Adrenal gland (tissue), 12 donors: ENCODE measurements around the gene FAM193B. TPM values are rescaled to one million over a fixed set of nuclear protein-coding genes. Genes with fewer than 3 reads are reported as not detected.

Experiments used
- DNase-seq, 7 donors: peaks; one replicate each; pipeline ENCODE4 v3.0.0-alpha.2; 2019 to 2020
- H3K27ac ChIP-seq, 5 donors: fragments of 200-600 bp; sonication (generic) in 4 of 5; 1 replicate in 3 of 5; 2 replicates in 2 of 5; pipeline versions ENCODE4 v1.5.1 to v1.8.0; 2016 to 2020; ENCODE audit warnings: mild to moderate bottlenecking in 1 of 5
- H3K27me3 ChIP-seq: fragments of 200-600 bp; 2 replicates; pipeline ENCODE4 v1.8.0; 2021
- H3K36me3 ChIP-seq, 2 donors: fragments of 200-600 bp; replicated peaks in 1 of 2; 1 replicate in 1 of 2; 2 replicates in 1 of 2; pipeline versions ENCODE4 v1.5.1 to v1.8.0; 2018 to 2022
- H3K4me1 ChIP-seq, 2 donors: fragments of 200-600 bp; replicated peaks in 1 of 2; 1 replicate in 1 of 2; 2 replicates in 1 of 2; pipeline versions ENCODE4 v1.5.1 to v1.8.0; 2018 to 2021
- H3K4me3 ChIP-seq, 4 donors: fragments of 200-600 bp; sonication (generic) in 3 of 4; one replicate each; pipeline ENCODE4 v1.5.1; 2016 to 2018
- H3K9me3 ChIP-seq, 3 donors: fragments of 200-600 bp; sonication (generic) in 1 of 3; replicated peaks in 1 of 3; 1 replicate in 2 of 3; 2 replicates in 1 of 3; pipeline versions ENCODE4 v1.5.1 to v1.8.0; 2016 to 2021
- POLR2A ChIP-seq, 2 donors: fragments of 450-650 bp; IDR thresholded peaks; one replicate each; pipeline ENCODE4 v1.6.1; 2017; ENCODE audit warnings: antibody characterized with exemption in 2 of 2, mild to moderate bottlenecking in 2 of 2, moderate library complexity in 1 of 2
- WGBS, 4 donors: extraction: QIAGEN DNeasy Blood & Tissue Kit in 2 of 4; methylation state at CpG; one replicate each; pipeline versions ENCODE4 v1.1.5 to v1.1.7; 2013 to 2017; 5-methylcytosine and 5-hydroxymethylcytosine counted together
- intact Hi-C, 2 donors: fragments of 100-400 bp; cut with DNase I; formaldehyde crosslinking; loops; one replicate each; pipeline versions ENCODE4 v1.14.1 to v1.15.0; 2022 to 2023
- polyA plus RNA-seq, 3 donors: library from polyadenylated mRNA; stranded (reverse); fragments of 200-250 nt in 2 of 3; fragments of 350-450 nt in 1 of 3; fragmentation: Illumina TruSeq in 1 of 3; extraction: RNeasy Lipid Tissue Mini Kit (QIAGEN cat#74804) in 1 of 3; gene quantifications; one replicate each; pipeline ENCODE4 v1.2.3, GENCODE V29; 2013 to 2014
- total RNA-seq, 9 donors: library from RNA; depleted of rRNA in 4 of 9; stranded (reverse); fragments of >200 nt in 4 of 9; fragments of 120-200 nt in 1 of 9; fragmentation: NEBNext Ultra II Directional in 1 of 9; extraction: Animal tissue kit (Norgen Biotek cat#: 25700) in 1 of 9; gene quantifications; one replicate each; pipeline versions ENCODE4 v1.1.0 to v1.2.4, GENCODE V29; 2013 to 2023
- TF ChIP-seq, protein P1 (sequence below), 6 experiments: fragments of 450-650 bp in 4 of 6; fragments of 200-600 bp in 2 of 6; sonication (generic) in 1 of 6; IDR thresholded peaks; 1 replicate in 5 of 6; 2 replicates in 1 of 6; pipeline versions ENCODE4 v1.5.1 to v1.8.0; 2016 to 2021; ENCODE audit warnings: antibody characterized with exemption in 6 of 6, mild to moderate bottlenecking in 2 of 6, moderate library complexity in 1 of 6
- donor health status: healthy with polysubstance abuse.
- donor health status: Bipolar disorder and iron deficiency.
- donor health status: DM: yes; HTN: yes; CAD: no.
- donor health status: DM: no; HTN: no; CAD: no.
- donor health status: DM: no; HTN: no; CAD: no.
- donor health status: DM: yes; HTN: yes; CAD: no.

Gene FAM193B
- total and polyA plus RNA-seq, 12 donors = 18.4 to 851 (median 44.0) TPM

DNA sequence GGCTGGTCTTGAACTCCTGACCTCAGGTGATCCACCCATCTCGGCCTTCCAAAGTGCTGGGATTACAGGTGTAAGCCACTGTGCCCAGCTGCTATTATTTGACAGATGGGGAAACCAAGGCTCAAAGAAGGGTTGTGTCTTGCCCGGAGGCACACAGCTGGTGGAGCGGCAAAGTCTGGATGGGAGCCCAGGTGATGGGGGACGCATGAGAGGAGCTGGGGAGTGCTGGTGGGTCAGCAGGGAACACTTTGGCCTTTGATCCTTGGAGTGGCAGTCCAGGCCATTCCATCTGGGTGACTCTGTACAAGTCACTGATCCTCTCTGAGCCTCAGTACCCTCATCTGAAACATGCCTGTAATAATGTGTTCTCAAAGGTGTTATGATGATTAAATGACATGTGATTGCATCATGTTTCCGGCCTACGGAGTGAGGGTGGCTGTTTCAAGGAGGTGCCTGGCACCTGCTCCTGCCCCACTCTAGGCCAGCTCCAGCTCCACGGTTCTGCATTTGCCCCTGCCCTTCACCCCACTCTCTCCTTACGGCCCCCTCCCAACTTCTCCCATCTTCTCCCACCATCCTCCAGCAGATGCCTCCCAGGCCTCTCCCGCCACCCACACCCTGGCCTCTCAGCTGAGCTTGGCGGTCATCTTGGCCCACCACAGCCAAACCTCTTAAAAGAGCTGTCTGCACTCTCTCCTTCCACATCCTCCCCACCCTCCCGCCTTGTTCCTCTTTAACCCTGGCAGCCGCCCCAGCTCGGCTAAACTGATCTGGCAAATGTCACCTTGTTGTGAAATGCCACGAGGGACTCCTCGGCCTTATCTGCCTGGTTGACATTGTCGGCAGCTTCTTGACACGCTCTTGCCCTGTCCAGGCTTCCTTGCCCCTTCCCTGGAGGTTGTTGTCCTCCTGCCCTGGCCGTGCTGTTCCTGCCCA lies 75.4 kb downstream of the FAM193B start:
- H3K36me3 ChIP-seq = peaks cover 0 to 2% of the 10 kb centered on the region in 2 donors
- peak in 6 of 7 donors; percentile 85 to 94 (median 88) for DNase-seq
- H3K27ac ChIP-seq = peak overlapping the region in 2 of 5 donors; percentile 56 to 64
- H3K4me3 ChIP-seq = no peak overlapping the region
- H3K27me3 ChIP-seq = no peaks in the 10 kb centered on the region
- peaks cover 0 to 17% of the 10 kb centered on the region in 2 donors for H3K4me1 ChIP-seq
- no peak for TF ChIP-seq POLR2A (IDR thresholded peaks at IDR 0.05)
- H3K9me3 ChIP-seq = no peaks in the 10 kb centered on the region
- intact Hi-C loops = no loop called here
- WGBS, 4 donors = 24 to 33% (median 30%) methylated on average over 15 to 18 of the region's 18 CpGs

GRCh38 chr5:177477701-177478477 lies 76.5 kb downstream of the FAM193B start:
- H3K27ac ChIP-seq = peak overlapping the region in 1 of 5 donors; percentile 13
- H3K27me3 ChIP-seq = no peaks in the 10 kb centered on the region
- peaks cover 0 to 17% of the 10 kb centered on the region in 2 donors for H3K4me1 ChIP-seq
- TF ChIP-seq, protein P1, sequence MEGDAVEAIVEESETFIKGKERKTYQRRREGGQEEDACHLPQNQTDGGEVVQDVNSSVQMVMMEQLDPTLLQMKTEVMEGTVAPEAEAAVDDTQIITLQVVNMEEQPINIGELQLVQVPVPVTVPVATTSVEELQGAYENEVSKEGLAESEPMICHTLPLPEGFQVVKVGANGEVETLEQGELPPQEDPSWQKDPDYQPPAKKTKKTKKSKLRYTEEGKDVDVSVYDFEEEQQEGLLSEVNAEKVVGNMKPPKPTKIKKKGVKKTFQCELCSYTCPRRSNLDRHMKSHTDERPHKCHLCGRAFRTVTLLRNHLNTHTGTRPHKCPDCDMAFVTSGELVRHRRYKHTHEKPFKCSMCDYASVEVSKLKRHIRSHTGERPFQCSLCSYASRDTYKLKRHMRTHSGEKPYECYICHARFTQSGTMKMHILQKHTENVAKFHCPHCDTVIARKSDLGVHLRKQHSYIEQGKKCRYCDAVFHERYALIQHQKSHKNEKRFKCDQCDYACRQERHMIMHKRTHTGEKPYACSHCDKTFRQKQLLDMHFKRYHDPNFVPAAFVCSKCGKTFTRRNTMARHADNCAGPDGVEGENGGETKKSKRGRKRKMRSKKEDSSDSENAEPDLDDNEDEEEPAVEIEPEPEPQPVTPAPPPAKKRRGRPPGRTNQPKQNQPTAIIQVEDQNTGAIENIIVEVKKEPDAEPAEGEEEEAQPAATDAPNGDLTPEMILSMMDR (IDR thresholded peaks at IDR 0.05) = no peak
- no peak for TF ChIP-seq POLR2A (IDR thresholded peaks at IDR 0.05)
- no peaks in the 10 kb centered on the region for H3K36me3 ChIP-seq
- no peak overlapping the region for H3K4me3 ChIP-seq
- WGBS, 4 donors = 88 to 95% (median 93%) methylated on average over 9 to 13 of the region's 13 CpGs
- no peaks in the 10 kb centered on the region for H3K9me3 ChIP-seq
- intact Hi-C loops = no loop called here
- no peak for DNase-seq

DNA sequence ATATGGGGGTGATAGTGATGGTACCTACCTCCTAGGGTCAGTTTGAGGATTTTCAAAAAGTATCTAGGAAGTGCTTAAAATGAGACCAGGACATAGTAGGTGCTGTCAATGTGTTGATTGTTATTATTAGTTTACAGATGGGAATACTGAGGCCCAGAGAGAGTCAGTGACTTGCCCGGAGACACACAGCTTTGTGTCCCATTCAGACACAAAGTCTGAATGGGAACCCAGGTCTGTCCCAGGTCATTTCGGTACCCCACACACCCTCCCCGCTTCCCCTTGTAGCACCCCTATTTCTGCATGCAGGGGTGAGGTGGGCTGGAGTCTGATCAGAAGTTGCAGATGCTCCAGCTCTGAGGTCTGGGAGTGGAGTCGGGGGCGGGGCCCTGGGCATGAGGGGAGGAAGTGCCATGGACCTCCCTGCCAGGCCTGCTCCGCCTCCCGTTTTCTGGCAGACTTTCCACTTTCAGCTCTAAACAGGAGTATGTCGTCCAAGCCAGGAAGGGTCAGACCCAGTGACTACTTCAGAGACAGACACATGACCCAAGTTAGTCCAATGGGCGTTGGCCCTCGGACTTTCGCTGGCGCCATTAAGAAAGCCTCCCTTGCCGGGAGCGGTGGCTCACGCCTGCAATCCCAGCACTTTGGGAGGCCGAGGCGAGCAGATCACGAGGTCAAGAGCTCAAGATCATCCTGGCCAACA lies 77.7 kb downstream of the FAM193B start:
- H3K27me3 ChIP-seq = peaks cover 10% of the 10 kb centered on the region
- peak in 4 of 7 donors; percentile 36 to 75 (median 52) for DNase-seq
- no peak overlapping the region for H3K27ac ChIP-seq
- intact Hi-C loops = no loop called here
- whole genome bisulfite sequencing, 4 donors = 74 to 86% (median 85%) methylated on average over 16 to 18 of the region's 18 CpGs
- H3K36me3 ChIP-seq = no peaks in the 10 kb centered on the region
- no peaks in the 10 kb centered on the region for H3K9me3 ChIP-seq
- peaks cover 7 to 28% of the 10 kb centered on the region in 2 donors for H3K4me1 ChIP-seq
- TF ChIP-seq, protein P1 (IDR thresholded peaks at IDR 0.05) = no peak
- no peak for TF ChIP-seq POLR2A (IDR thresholded peaks at IDR 0.05)
- H3K4me3 ChIP-seq = no peak overlapping the region

- H3K36me3 ChIP-seq = no peaks in the 10 kb centered on the region
- intact Hi-C loops = no loop called here
- H3K4me1 ChIP-seq = peaks cover 7 to 29% of the 10 kb centered on the region in 2 donors
- H3K27ac ChIP-seq = no peak overlapping the region
- no peak for DNase-seq
- WGBS, 4 donors = 55 to 69% (median 62%) methylated on average over 9 to 11 of the region's 11 CpGs
- TF ChIP-seq POLR2A (IDR thresholded peaks at IDR 0.05) = no peak
- H3K4me3 ChIP-seq = no peak overlapping the region
- no peaks in the 10 kb centered on the region for H3K9me3 ChIP-seq
- H3K27me3 ChIP-seq = peaks cover 10% of the 10 kb centered on the region
Observed at GRCh38 chr5:177475563-177476427, 78.6 kb downstream of the FAM193B start.
